ENCODE data around the gene MRGPRX3.

MRGPRX3 gene

GRCh38 chr11:18171377-18172000, 39.1 kb downstream of the MRGPRX3 start:
- DNase-seq, result no peak

- no peak for DNase-seq
These were observed 40.3 kb downstream of the MRGPRX3 start, which contains the start of gene MRGPRX4 for GRCh38 chr11:18172666-18173065. Gene MRGPRX4 (plus strand): TSS chr11:18172837. CDS start chr11:18173257, 420 bp downstream.

DNA sequence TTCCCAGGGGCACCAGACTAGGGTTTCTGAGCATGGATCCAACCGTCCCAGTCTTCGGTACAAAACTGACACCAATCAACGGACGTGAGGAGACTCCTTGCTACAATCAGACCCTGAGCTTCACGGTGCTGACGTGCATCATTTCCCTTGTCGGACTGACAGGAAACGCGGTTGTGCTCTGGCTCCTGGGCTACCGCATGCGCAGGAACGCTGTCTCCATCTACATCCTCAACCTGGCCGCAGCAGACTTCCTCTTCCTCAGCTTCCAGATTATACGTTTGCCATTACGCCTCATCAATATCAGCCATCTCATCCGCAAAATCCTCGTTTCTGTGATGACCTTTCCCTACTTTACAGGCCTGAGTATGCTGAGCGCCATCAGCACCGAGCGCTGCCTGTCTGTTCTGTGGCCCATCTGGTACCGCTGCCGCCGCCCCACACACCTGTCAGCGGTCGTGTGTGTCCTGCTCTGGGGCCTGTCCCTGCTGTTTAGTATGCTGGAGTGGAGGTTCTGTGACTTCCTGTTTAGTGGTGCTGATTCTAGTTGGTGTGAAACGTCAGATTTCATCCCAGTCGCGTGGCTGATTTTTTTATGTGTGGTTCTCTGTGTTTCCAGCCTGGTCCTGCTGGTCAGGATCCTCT, 41.0 kb downstream of the MRGPRX3 start:
- DNase-seq, result no peak
